IPS DF 4.7 (cell line): ENCODE data around the gene PPP1R37.

Experiments used
- DNase-seq: peaks from one replicate; pipeline ENCODE4 v3.0.0-alpha.2; 2013; ENCODE audit warnings: low spot score; ENCODE audit errors: extremely low read depth

The PPP1R37 gene

GRCh38 chr19:45168767-45169351 lies 75.9 kb downstream of the PPP1R37 start:
- DNase-seq = no peak

GRCh38 chr19:45169602-45170001 lies 76.6 kb downstream of the PPP1R37 start:
- DNase-seq = no peak

GRCh38 chr19:45170146-45171106 lies 77.4 kb downstream of the PPP1R37 start:
- no peak for DNase-seq

- DNase-seq = no peak
These were observed 78.2 kb downstream of the PPP1R37 start for GRCh38 chr19:45171211-45171623.

GRCh38 chr19:45172173-45172572 lies 79.2 kb downstream of the PPP1R37 start:
- no peak for DNase-seq

- DNase-seq = no peak
These were observed 79.7 kb downstream of the PPP1R37 start for GRCh38 chr19:45172611-45173208.

- no peak for DNase-seq
These were observed 80.8 kb downstream of the PPP1R37 start for GRCh38 chr19:45173816-45174215.

- DNase-seq = no peak
These were observed 82.8 kb downstream of the PPP1R37 start for GRCh38 chr19:45175515-45176345.

- DNase-seq = no peak
These were observed 84.9 kb downstream of the PPP1R37 start, which contains the start of gene TRAPPC6A for GRCh38 chr19:45177817-45178261. TSS of gene TRAPPC6A (minus strand) at chr19:45178237. CDS start at chr19:45178218, 19 bp downstream.

GRCh38 chr19:45178262-45179071 lies 85.5 kb downstream of the PPP1R37 start, which contains the start of gene BLOC1S3:
TSS of gene BLOC1S3 (plus strand) at chr19:45178784. CDS start at chr19:45179297, 513 bp downstream.
- DNase-seq = peak; percentile 99

- no peak for DNase-seq
These were observed 86.3 kb downstream of the PPP1R37 start for GRCh38 chr19:45179072-45179891.

- no peak for DNase-seq
These were observed 87.0 kb downstream of the PPP1R37 start for GRCh38 chr19:45179892-45180370.

GRCh38 chr19:45180936-45181335 lies 88.0 kb downstream of the PPP1R37 start:
- DNase-seq = no peak

- no peak for DNase-seq
These were observed 89.8 kb downstream of the PPP1R37 start for GRCh38 chr19:45182758-45183157.

- DNase-seq = no peak
These were observed 91.1 kb downstream of the PPP1R37 start for GRCh38 chr19:45184115-45184514.

- DNase-seq = no peak
These were observed 93.7 kb downstream of the PPP1R37 start for GRCh38 chr19:45186509-45187334.

GRCh38 chr19:45187421-45188100 lies 94.6 kb downstream of the PPP1R37 start:
- no peak for DNase-seq

- DNase-seq = no peak
These were observed 97.0 kb downstream of the PPP1R37 start for GRCh38 chr19:45189971-45190370.
